ENCODE measurements around the gene ANXA10. TPM values are rescaled to one million over a fixed set of nuclear protein-coding genes. Genes with fewer than 3 reads are reported as not detected.

ANXA10 gene
- total and polyA plus RNA-seq, 4 experiments from 2014 or later, result not detected

GRCh38 chr4:168070903-168071302 lies 21.4 kb upstream of the ANXA10 start:
- no peak overlapping the region for H3K4me3 Mint-ChIP-seq
- POLR2A ChIA-PET (ENCODE audit: partially characterized antibody), result no interaction called here

GRCh38 chr4:168071304-168071703 lies 21.0 kb upstream of the ANXA10 start:
- peaks cover 0 to 12% (median 4%) of the 10 kb centered on the region in 8 donors for H3K9me3 Mint-ChIP-seq
- H3K27ac Mint-ChIP-seq, result no peak overlapping the region
- ChIA-PET POLR2A (ENCODE audit: partially characterized antibody) (no interaction called here), CTCF (ENCODE audit: partially characterized antibody) (no interaction called here)
- no peaks in the 10 kb centered on the region for H3K36me3 Mint-ChIP-seq
- H3K4me1 Mint-ChIP-seq, result no peaks in the 10 kb centered on the region
- DNase-seq, result no peak
- Histone ChIP-seq H3K36me3 (ENCODE audit: insufficient read depth, low read length) (no peaks in the 10 kb centered on the region), H3K27me3 (ENCODE audit: insufficient read depth, low read length) (no peaks in the 10 kb centered on the region), H3K9me3 (ENCODE audit: control insufficient read depth in 1 of 2, low read length in 2 of 2) (no peaks in the 10 kb centered on the region), H3K27ac (ENCODE audit: low read depth, low read length) (no peak overlapping the region), H3K4me3 (ENCODE audit: low read length in 2 of 2) (no peak overlapping the region), H3K4me1 (ENCODE audit: insufficient read depth, low read length) (no peaks in the 10 kb centered on the region)
- peaks cover 0 to 1% of the 10 kb centered on the region in 2 donors for H3K27me3 Mint-ChIP-seq
- no peak overlapping the region for H3K4me3 Mint-ChIP-seq
- intact Hi-C loops (cut with micrococcal nuclease), result no loop called here

More at GRCh38 chr4:168070903-168071302, 21.4 kb upstream of the ANXA10 start:
- Histone ChIP-seq H3K27me3 (ENCODE audit: insufficient read depth, low read length) (no peaks in the 10 kb centered on the region), H3K4me1 (ENCODE audit: insufficient read depth, low read length) (no peaks in the 10 kb centered on the region), H3K27ac (ENCODE audit: low read depth, low read length) (no peak overlapping the region), H3K36me3 (ENCODE audit: insufficient read depth, low read length) (no peaks in the 10 kb centered on the region), H3K9me3 (ENCODE audit: control insufficient read depth in 1 of 2, low read length in 2 of 2) (no peaks in the 10 kb centered on the region), H3K4me3 (ENCODE audit: low read length in 2 of 2) (no peak overlapping the region)
- H3K27me3 Mint-ChIP-seq, result peaks cover 0 to 1% of the 10 kb centered on the region in 2 donors
- no peaks in the 10 kb centered on the region for H3K4me1 Mint-ChIP-seq
- no peak for DNase-seq
- intact Hi-C loops (cut with micrococcal nuclease), result no loop called here
- H3K9me3 Mint-ChIP-seq, result peaks cover 0 to 12% (median 4%) of the 10 kb centered on the region in 8 donors
- no peaks in the 10 kb centered on the region for H3K36me3 Mint-ChIP-seq
- CTCF ChIA-PET (ENCODE audit: partially characterized antibody), result no interaction called here
- no peak overlapping the region for H3K27ac Mint-ChIP-seq

DNA sequence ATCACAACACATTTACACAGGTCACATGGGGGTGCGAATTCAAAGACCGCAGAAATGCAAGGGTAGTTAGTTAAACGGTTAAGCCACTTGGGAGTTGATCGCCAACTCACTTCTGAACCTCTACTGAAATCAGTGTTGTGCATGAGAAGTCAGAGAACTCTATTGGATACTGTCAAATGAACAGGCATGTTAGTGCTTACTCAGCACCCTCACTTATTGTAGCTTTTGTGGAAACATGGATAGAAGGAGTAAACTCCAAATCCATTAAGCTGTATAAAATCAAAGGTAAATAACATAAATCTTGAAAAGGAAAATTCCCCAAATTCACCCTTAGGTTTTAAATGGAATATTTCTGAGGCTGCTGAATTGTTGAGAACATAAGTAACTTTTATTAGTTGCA lies 17.5 kb upstream of the ANXA10 start:
- H3K4me1 ChIP-seq (ENCODE audit: insufficient read depth, low read length), result no peaks in the 10 kb centered on the region
- no peaks in the 10 kb centered on the region for H3K36me3 Mint-ChIP-seq
- DNase-seq, result no peak
- ChIA-PET CTCF (ENCODE audit: partially characterized antibody) (no interaction called here), POLR2A (ENCODE audit: partially characterized antibody) (no interaction called here)
- H3K27ac ChIP-seq (ENCODE audit: low read depth, low read length), result no peak overlapping the region
- no peaks in the 10 kb centered on the region for H3K36me3 ChIP-seq (ENCODE audit: insufficient read depth, low read length)
- no peaks in the 10 kb centered on the region for H3K9me3 Mint-ChIP-seq
- H3K4me3 ChIP-seq (ENCODE audit: low read length in 2 of 2), result no peak overlapping the region
- H3K27me3 Mint-ChIP-seq, result peaks cover 0 to 3% of the 10 kb centered on the region in 2 donors
- H3K27ac Mint-ChIP-seq, result no peak overlapping the region
- no peaks in the 10 kb centered on the region for H3K4me1 Mint-ChIP-seq
- intact Hi-C loops (cut with micrococcal nuclease), result loop anchor here (5.0 kb wide), 1 partner anchor 1908 kb away; no protein-coding TSS in a partner anchor
- no peaks in the 10 kb centered on the region for H3K27me3 ChIP-seq (ENCODE audit: insufficient read depth, low read length)
- no peaks in the 10 kb centered on the region for H3K9me3 ChIP-seq (ENCODE audit: control insufficient read depth in 1 of 2, low read length in 2 of 2)
- no peak overlapping the region for H3K4me3 Mint-ChIP-seq

- H3K4me3 Mint-ChIP-seq, result no peak overlapping the region
- ChIA-PET CTCF (ENCODE audit: partially characterized antibody) (no interaction called here), POLR2A (ENCODE audit: partially characterized antibody) (no interaction called here)
- H3K27me3 ChIP-seq (ENCODE audit: insufficient read depth, low read length), result no peaks in the 10 kb centered on the region
- no peak overlapping the region for H3K4me3 ChIP-seq (ENCODE audit: low read length in 2 of 2)
- no peaks in the 10 kb centered on the region for H3K9me3 ChIP-seq (ENCODE audit: control insufficient read depth in 1 of 2, low read length in 2 of 2)
- no peaks in the 10 kb centered on the region for H3K9me3 Mint-ChIP-seq
- intact Hi-C loops (cut with micrococcal nuclease), result loop anchor here (2.0 to 5.0 kb wide), 2 partner anchors 1056 to 1910 kb away; no protein-coding TSS in a partner anchor
- no peak overlapping the region for H3K27ac ChIP-seq (ENCODE audit: low read depth, low read length)
- peak in 1 of 5 donors; percentile 5 for DNase-seq
- no peaks in the 10 kb centered on the region for H3K36me3 Mint-ChIP-seq
- H3K27me3 Mint-ChIP-seq, result peaks cover 0 to 3% of the 10 kb centered on the region in 2 donors
- H3K4me1 ChIP-seq (ENCODE audit: insufficient read depth, low read length), result no peaks in the 10 kb centered on the region
- H3K4me1 Mint-ChIP-seq, result no peaks in the 10 kb centered on the region
- no peaks in the 10 kb centered on the region for H3K36me3 ChIP-seq (ENCODE audit: insufficient read depth, low read length)
- H3K27ac Mint-ChIP-seq, result no peak overlapping the region
Observed at GRCh38 chr4:168076989-168077725, 15.2 kb upstream of the ANXA10 start.

- Mint-ChIP-seq H3K27me3 (peaks cover 0 to 7% of the 10 kb centered on the region in 2 donors), H3K36me3 (no peaks in the 10 kb centered on the region), H3K4me1 (no peaks in the 10 kb centered on the region), H3K27ac (no peak overlapping the region), H3K9me3 (no peaks in the 10 kb centered on the region), H3K4me3 (peak overlapping the region in 1 of 8 donors; percentile 15)
- Histone ChIP-seq H3K27me3 (ENCODE audit: insufficient read depth, low read length) (no peaks in the 10 kb centered on the region), H3K4me1 (ENCODE audit: insufficient read depth, low read length) (no peaks in the 10 kb centered on the region), H3K4me3 (ENCODE audit: low read length in 2 of 2) (no peak overlapping the region), H3K9me3 (ENCODE audit: control insufficient read depth in 1 of 2, low read length in 2 of 2) (no peaks in the 10 kb centered on the region), H3K27ac (ENCODE audit: low read depth, low read length) (no peak overlapping the region), H3K36me3 (ENCODE audit: insufficient read depth, low read length) (no peaks in the 10 kb centered on the region)
- intact Hi-C loops (cut with micrococcal nuclease), result loop anchor here (2.0 to 5.0 kb wide), 2 partner anchors 1057 to 1910 kb away; no protein-coding TSS in a partner anchor
- POLR2A ChIA-PET (ENCODE audit: partially characterized antibody), result no interaction called here
- DNase-seq, result no peak
- CTCF ChIA-PET (ENCODE audit: partially characterized antibody), result no interaction called here
Observed at GRCh38 chr4:168077726-168078239, 14.6 kb upstream of the ANXA10 start.

- Mint-ChIP-seq H3K9me3 (peaks cover 0 to 6% (median 4%) of the 10 kb centered on the region in 8 donors), H3K4me1 (no peaks in the 10 kb centered on the region), H3K36me3 (no peaks in the 10 kb centered on the region), H3K27me3 (peaks cover 0 to 6% of the 10 kb centered on the region in 2 donors), H3K27ac (no peak overlapping the region), H3K4me3 (no peak overlapping the region)
- no peak overlapping the region for H3K27ac ChIP-seq (ENCODE audit: low read depth, low read length)
- no peaks in the 10 kb centered on the region for H3K4me1 ChIP-seq (ENCODE audit: insufficient read depth, low read length)
- H3K9me3 ChIP-seq (ENCODE audit: control insufficient read depth in 1 of 2, low read length in 2 of 2), result no peaks in the 10 kb centered on the region
- CTCF ChIA-PET (ENCODE audit: partially characterized antibody), result no interaction called here
- H3K27me3 ChIP-seq (ENCODE audit: insufficient read depth, low read length), result no peaks in the 10 kb centered on the region
- no peaks in the 10 kb centered on the region for H3K36me3 ChIP-seq (ENCODE audit: insufficient read depth, low read length)
- no peak overlapping the region for H3K4me3 ChIP-seq (ENCODE audit: low read length in 2 of 2)
- intact Hi-C loops (cut with micrococcal nuclease), result no loop called here
- no peak for DNase-seq
- POLR2A ChIA-PET (ENCODE audit: partially characterized antibody), result no interaction called here
Observed at GRCh38 chr4:168082379-168082778, 10.0 kb upstream of the ANXA10 start.

DNA sequence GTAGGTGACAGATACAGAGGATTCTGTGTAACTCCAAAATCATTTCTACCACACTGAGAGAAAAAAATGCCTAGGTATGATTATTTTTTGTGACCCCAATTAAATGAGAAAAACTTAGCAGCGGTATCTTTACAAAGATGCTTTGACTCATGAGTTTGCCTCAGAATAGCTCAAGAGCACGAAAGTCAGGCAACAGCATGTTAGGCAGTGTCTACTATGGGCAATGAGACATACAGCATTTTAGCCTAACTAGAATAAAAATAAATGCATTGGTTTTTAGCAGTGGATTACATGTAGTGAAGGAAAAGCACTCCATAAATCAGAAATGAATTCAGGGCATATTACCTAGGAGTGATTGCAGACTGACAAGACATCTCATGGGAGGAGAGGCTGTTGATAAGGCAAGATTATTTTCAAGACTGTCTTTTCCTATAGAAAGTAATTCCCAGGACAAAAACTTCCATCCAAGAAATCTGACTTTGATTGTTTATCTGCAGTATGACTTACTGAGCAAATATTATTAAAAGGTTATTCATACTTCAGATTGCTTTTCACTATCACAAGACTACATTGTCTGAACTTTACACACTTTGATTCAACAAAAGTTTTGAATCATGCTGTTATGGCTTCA lies 3.6 kb downstream of the ANXA10 start:
- Histone ChIP-seq H3K27me3 (ENCODE audit: insufficient read depth, low read length) (no peaks in the 10 kb centered on the region), H3K4me1 (ENCODE audit: insufficient read depth, low read length) (no peaks in the 10 kb centered on the region), H3K4me3 (ENCODE audit: low read length in 2 of 2) (no peak overlapping the region), H3K9me3 (ENCODE audit: control insufficient read depth in 1 of 2, low read length in 2 of 2) (no peaks in the 10 kb centered on the region), H3K27ac (ENCODE audit: low read depth, low read length) (no peak overlapping the region), H3K36me3 (ENCODE audit: insufficient read depth, low read length) (no peaks in the 10 kb centered on the region)
- Mint-ChIP-seq H3K9me3 (peaks cover 0 to 7% (median 0%) of the 10 kb centered on the region in 8 donors), H3K4me3 (no peak overlapping the region), H3K36me3 (no peaks in the 10 kb centered on the region), H3K27me3 (no peaks in the 10 kb centered on the region), H3K4me1 (no peaks in the 10 kb centered on the region), H3K27ac (no peak overlapping the region)
- no peak for DNase-seq
- intact Hi-C loops (cut with micrococcal nuclease), result no loop called here
- ChIA-PET CTCF (ENCODE audit: partially characterized antibody) (no interaction called here), POLR2A (ENCODE audit: partially characterized antibody) (no interaction called here)

Data from CD4-positive, alpha-beta memory T cell (primary cell).